HG03196 (cell line): Measurements from ENCODE around the gene CYP1A1.

ENCODE experiments used
- ATAC-seq: cut with Tn5 transposase; IDR thresholded peaks from one replicate; pipeline ENCODE4 v1.9.1; 2021; ENCODE audit not compliant: unreplicated experiment

The CYP1A1 gene

GRCh38 chr15:74695597-74696397, 29.5 kb downstream of the CYP1A1 start, which contains the start of gene EDC3:
Gene EDC3, minus strand, starts transcription at chr15:74696024. Its CDS starts 20,900 bp downstream, at chr15:74675124.
- peak; percentile 91 for ATAC-seq

GRCh38 chr15:74692327-74692726, 33.0 kb downstream of the CYP1A1 start:
- no peak for ATAC-seq

GRCh38 chr15:74683758-74684157, 41.6 kb downstream of the CYP1A1 start:
- no peak for ATAC-seq

- ATAC-seq, result no peak
Measured at GRCh38 chr15:74682954-74683353, 42.4 kb downstream of the CYP1A1 start.

GRCh38 chr15:74680456-74680855, 44.9 kb downstream of the CYP1A1 start:
- ATAC-seq, result no peak

GRCh38 chr15:74676801-74677200, 48.5 kb downstream of the CYP1A1 start:
- ATAC-seq, result no peak

GRCh38 chr15:74674161-74674560, 51.2 kb downstream of the CYP1A1 start:
- ATAC-seq, result no peak

GRCh38 chr15:74669627-74670026, 55.7 kb downstream of the CYP1A1 start:
- ATAC-seq, result no peak
